Parathyroid adenoma (tissue), 2 donors: ENCODE results near the gene CEP162.

ENCODE experiments used
- H2AFZ ChIP-seq: fragments of 300-600 bp; sonication (generic); one replicate; pipeline ENCODE4 v1.7.0; 2017; ENCODE audit warnings: antibody characterized with exemption, mild to moderate bottlenecking
- H3K27ac ChIP-seq: fragments of 300-600 bp; sonication (generic); one replicate; pipeline ENCODE4 v1.7.0; 2017
- H3K27me3 ChIP-seq: fragments of 300-600 bp; sonication (generic); one replicate; pipeline ENCODE4 v1.7.0; 2017; ENCODE audit warnings: low read length; ENCODE audit not compliant: control insufficient read depth, insufficient read depth
- H3K36me3 ChIP-seq: fragments of 300-600 bp; sonication (generic); one replicate; pipeline ENCODE4 v1.7.0; 2017; ENCODE audit warnings: low read length; ENCODE audit not compliant: control insufficient read depth, insufficient read depth
- H3K4me1 ChIP-seq: fragments of 300-600 bp; sonication (generic); one replicate; pipeline ENCODE4 v1.7.0; 2017; ENCODE audit warnings: control low read depth
- H3K4me2 ChIP-seq: fragments of 300-600 bp; sonication (generic); one replicate; pipeline ENCODE4 v1.7.0; 2017; ENCODE audit warnings: low read length
- H3K4me3 ChIP-seq: fragments of 300-600 bp; sonication (generic); one replicate; pipeline ENCODE4 v1.7.0; 2017; ENCODE audit warnings: low read depth, low read length
- H3K79me2 ChIP-seq: fragments of 300-600 bp; sonication (generic); one replicate; pipeline ENCODE4 v1.7.0; 2017; ENCODE audit warnings: control low read depth
- H3K9ac ChIP-seq: fragments of 300-600 bp; sonication (generic); one replicate; pipeline ENCODE4 v1.7.0; 2017; ENCODE audit warnings: mild to moderate bottlenecking
- H3K9me3 ChIP-seq: fragments of 300-600 bp; sonication (generic); one replicate; pipeline ENCODE4 v1.7.0; 2017; ENCODE audit warnings: low read length; ENCODE audit not compliant: control insufficient read depth
- TF ChIP-seq, protein P1 (sequence below): fragments of 300-600 bp; sonication (generic); IDR thresholded peaks from one replicate; pipeline ENCODE4 v1.7.0; 2017; ENCODE audit warnings: antibody characterized with exemption, mild to moderate bottlenecking
- donor health status: primary hyperparathyroidism.

Gene CEP162

DNA sequence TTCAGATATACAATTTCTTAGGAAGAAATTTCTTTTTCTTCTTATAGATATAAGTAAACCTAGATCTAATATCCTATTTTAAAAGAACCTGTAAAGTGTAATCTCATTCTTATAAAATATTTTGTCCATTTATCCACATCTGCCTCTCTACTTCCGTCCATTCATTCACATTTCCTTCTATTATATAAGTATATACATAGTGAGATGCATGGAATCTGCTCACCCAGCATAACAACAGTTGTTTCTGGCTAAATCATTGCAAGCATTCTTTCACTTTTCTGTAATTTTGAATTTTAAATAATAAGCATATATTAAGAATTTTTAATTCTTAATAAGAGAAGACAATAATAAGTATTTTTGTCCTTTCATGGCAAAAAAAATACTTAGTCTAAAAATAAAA, 45.4 kb downstream of the CEP162 start:
- no peak overlapping the region for H3K9ac ChIP-seq
- no peak overlapping the region for H3K27ac ChIP-seq
- H3K27me3 ChIP-seq: no peaks in the 10 kb centered on the region
- no peaks in the 10 kb centered on the region for H3K79me2 ChIP-seq
- H3K36me3 ChIP-seq: no peaks in the 10 kb centered on the region
- H2AFZ ChIP-seq: no peak overlapping the region
- no peak overlapping the region for H3K4me3 ChIP-seq
- TF ChIP-seq, protein P1, sequence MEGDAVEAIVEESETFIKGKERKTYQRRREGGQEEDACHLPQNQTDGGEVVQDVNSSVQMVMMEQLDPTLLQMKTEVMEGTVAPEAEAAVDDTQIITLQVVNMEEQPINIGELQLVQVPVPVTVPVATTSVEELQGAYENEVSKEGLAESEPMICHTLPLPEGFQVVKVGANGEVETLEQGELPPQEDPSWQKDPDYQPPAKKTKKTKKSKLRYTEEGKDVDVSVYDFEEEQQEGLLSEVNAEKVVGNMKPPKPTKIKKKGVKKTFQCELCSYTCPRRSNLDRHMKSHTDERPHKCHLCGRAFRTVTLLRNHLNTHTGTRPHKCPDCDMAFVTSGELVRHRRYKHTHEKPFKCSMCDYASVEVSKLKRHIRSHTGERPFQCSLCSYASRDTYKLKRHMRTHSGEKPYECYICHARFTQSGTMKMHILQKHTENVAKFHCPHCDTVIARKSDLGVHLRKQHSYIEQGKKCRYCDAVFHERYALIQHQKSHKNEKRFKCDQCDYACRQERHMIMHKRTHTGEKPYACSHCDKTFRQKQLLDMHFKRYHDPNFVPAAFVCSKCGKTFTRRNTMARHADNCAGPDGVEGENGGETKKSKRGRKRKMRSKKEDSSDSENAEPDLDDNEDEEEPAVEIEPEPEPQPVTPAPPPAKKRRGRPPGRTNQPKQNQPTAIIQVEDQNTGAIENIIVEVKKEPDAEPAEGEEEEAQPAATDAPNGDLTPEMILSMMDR: no peak
- H3K4me1 ChIP-seq: no peaks in the 10 kb centered on the region
- H3K4me2 ChIP-seq: no peak overlapping the region
- no peaks in the 10 kb centered on the region for H3K9me3 ChIP-seq

DNA sequence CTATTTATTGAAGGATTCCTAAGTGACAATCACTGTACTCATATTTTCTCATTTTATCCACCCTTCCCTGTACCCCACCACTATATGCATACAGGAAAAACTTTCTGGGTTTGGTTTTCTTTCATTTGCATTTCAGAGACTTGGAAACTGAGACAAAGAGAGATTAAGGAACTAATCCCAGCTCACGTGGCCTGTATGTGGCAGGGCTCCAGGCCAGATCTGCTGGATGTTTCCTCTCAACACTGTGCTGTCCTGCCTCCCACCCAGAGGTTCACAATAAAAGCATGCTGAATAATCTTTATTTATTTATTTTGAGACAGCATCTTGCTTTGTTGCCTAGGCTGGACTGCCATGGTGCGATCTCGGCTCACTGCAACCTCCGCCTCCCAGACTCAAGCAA, 50.2 kb downstream of the CEP162 start:
- no peak overlapping the region for H3K27ac ChIP-seq
- H3K9ac ChIP-seq: no peak overlapping the region
- H3K4me2 ChIP-seq: no peak overlapping the region
- no peak overlapping the region for H2AFZ ChIP-seq
- H3K36me3 ChIP-seq: no peaks in the 10 kb centered on the region
- no peaks in the 10 kb centered on the region for H3K79me2 ChIP-seq
- no peaks in the 10 kb centered on the region for H3K27me3 ChIP-seq
- no peaks in the 10 kb centered on the region for H3K9me3 ChIP-seq
- H3K4me1 ChIP-seq: no peaks in the 10 kb centered on the region
- H3K4me3 ChIP-seq: no peak overlapping the region
- TF ChIP-seq, protein P1: no peak

DNA sequence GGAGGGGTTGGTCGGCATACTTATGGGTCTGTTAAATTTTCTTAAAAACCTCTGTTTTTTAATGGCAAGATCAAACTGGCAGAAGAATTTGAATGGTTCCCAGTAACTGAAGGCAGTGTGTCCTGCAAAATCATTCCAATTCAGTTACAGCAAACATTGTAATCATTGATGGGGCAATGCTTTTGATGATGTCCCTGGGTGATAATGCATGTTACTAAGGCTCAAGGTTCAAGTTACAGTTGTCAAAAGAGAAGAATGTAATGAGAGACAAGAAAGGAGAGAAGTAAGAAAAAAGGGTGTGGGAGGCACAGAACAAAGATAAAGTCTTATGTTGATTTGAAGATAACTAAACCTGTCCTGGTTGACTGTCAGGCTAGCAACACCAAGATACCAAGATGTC, 54.9 kb downstream of the CEP162 start:
- no peak overlapping the region for H3K27ac ChIP-seq
- H3K4me2 ChIP-seq: no peak overlapping the region
- no peak overlapping the region for H2AFZ ChIP-seq
- H3K27me3 ChIP-seq: no peaks in the 10 kb centered on the region
- no peaks in the 10 kb centered on the region for H3K36me3 ChIP-seq
- H3K4me1 ChIP-seq: no peaks in the 10 kb centered on the region
- no peaks in the 10 kb centered on the region for H3K9me3 ChIP-seq
- no peaks in the 10 kb centered on the region for H3K79me2 ChIP-seq
- TF ChIP-seq, protein P1: no peak
- H3K9ac ChIP-seq: no peak overlapping the region
- H3K4me3 ChIP-seq: no peak overlapping the region

DNA sequence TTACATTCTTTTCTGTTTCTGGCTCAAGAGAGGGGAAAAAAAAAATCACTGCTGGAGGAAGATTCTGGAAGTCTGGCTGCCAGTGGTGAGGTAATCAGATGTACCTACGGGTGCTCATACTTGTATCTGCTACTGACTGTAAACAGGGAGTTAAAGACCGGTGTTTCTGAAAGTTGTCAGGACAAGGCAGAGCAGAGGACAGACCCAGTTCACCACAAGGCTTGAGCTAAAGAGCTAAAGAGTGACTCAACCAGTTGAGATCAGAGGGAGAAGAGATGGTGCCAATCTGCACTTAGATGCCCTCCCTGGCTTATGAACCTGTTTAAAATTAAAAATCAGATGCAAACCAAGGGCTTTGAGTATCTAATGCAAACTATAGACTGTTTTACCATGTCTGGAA, 55.4 kb downstream of the CEP162 start:
- Histone ChIP-seq H3K4me1 (no peaks in the 10 kb centered on the region), H3K9me3 (no peaks in the 10 kb centered on the region), H3K27ac (no peak overlapping the region), H3K4me2 (no peak overlapping the region), H3K9ac (no peak overlapping the region), H3K27me3 (no peaks in the 10 kb centered on the region), H3K4me3 (no peak overlapping the region), H3K36me3 (no peaks in the 10 kb centered on the region), H2AFZ (no peak overlapping the region), H3K79me2 (no peaks in the 10 kb centered on the region)
- TF ChIP-seq, protein P1: no peak

DNA sequence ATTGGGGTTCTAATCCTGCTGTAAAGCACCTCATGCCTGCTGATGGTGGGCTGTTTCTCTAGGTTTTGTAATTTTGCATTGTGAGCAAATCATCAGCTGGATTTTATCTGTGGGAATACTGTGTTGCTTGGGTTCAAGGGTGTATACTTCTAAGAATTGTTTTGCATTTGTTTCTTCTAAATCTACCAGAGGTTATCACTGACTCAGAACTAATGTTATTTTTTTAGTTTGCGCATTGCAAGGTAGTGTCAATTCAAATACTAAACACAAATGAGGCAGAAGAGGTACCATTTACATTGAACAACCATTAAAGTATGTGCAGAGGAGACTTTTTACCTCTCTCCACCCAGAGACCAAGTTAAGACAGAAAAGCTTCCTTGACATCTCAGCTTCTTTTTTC, 60.0 kb downstream of the CEP162 start:
- no peak overlapping the region for H3K4me2 ChIP-seq
- no peaks in the 10 kb centered on the region for H3K9me3 ChIP-seq
- no peaks in the 10 kb centered on the region for H3K4me1 ChIP-seq
- H3K36me3 ChIP-seq: no peaks in the 10 kb centered on the region
- no peak overlapping the region for H3K27ac ChIP-seq
- H3K27me3 ChIP-seq: no peaks in the 10 kb centered on the region
- no peak overlapping the region for H3K9ac ChIP-seq
- no peak overlapping the region for H2AFZ ChIP-seq
- H3K4me3 ChIP-seq: no peak overlapping the region
- no peaks in the 10 kb centered on the region for H3K79me2 ChIP-seq
- TF ChIP-seq, protein P1: no peak
